GM18909 (cell line): ENCODE results near the gene C11orf91.
"Not testable (repeated sequence)": the region's sequence is repeated elsewhere in the genome, so short reads cannot be mapped to it uniquely, and the experiment has no call there.

Experiments used
- ATAC-seq: cut with Tn5 transposase; IDR thresholded peaks from one replicate; pipeline ENCODE4 v1.9.1; 2021; ENCODE audit warnings: mild to moderate bottlenecking; ENCODE audit not compliant: unreplicated experiment, poor library complexity

Gene C11orf91

GRCh38 chr11:33698921-33699320 lies 1.7 kb downstream of the C11orf91 start:
- ATAC-seq = no peak

- ATAC-seq = no peak
Measured at GRCh38 chr11:33697997-33698396, 2.6 kb downstream of the C11orf91 start.

GRCh38 chr11:33696931-33697638 lies 3.5 kb downstream of the C11orf91 start:
- no peak for ATAC-seq

- no peak for ATAC-seq
Measured at GRCh38 chr11:33696411-33696810, 4.2 kb downstream of the C11orf91 start.

- ATAC-seq = no peak
Measured at GRCh38 chr11:33695051-33695566, 5.5 kb downstream of the C11orf91 start.

- ATAC-seq = no peak
Measured at GRCh38 chr11:33694346-33695050, 6.1 kb downstream of the C11orf91 start.

- ATAC-seq = no peak
Measured at GRCh38 chr11:33692541-33692940, 8.1 kb downstream of the C11orf91 start.

- no peak for ATAC-seq
Measured at GRCh38 chr11:33692013-33692504, 8.6 kb downstream of the C11orf91 start.

GRCh38 chr11:33691066-33691864 lies 9.4 kb downstream of the C11orf91 start:
- ATAC-seq = no peak

GRCh38 chr11:33690290-33691065 lies 10.1 kb downstream of the C11orf91 start:
- ATAC-seq = no peak

GRCh38 chr11:33689501-33689900 lies 11.1 kb downstream of the C11orf91 start:
- no peak for ATAC-seq

GRCh38 chr11:33689085-33689484 lies 11.5 kb downstream of the C11orf91 start:
- ATAC-seq = no peak

GRCh38 chr11:33687733-33688479 lies 12.7 kb downstream of the C11orf91 start:
- ATAC-seq = no peak

- ATAC-seq = no peak
Measured at GRCh38 chr11:33685082-33685481, 15.5 kb downstream of the C11orf91 start.

GRCh38 chr11:33684003-33684706 lies 16.5 kb downstream of the C11orf91 start:
- no peak for ATAC-seq

GRCh38 chr11:33682446-33682845 lies 18.2 kb downstream of the C11orf91 start:
- ATAC-seq = no peak

GRCh38 chr11:33682019-33682418 lies 18.6 kb downstream of the C11orf91 start:
- ATAC-seq = no peak

- ATAC-seq = not testable (repeated sequence)
Measured at GRCh38 chr11:33678616-33679015, 22.0 kb downstream of the C11orf91 start.
